NCI-H510A treated with DMSO at 0.1 percent for 48 hours (cell line): ENCODE measurements around the gene ENPP1.

ENCODE experiments used
- DNase-seq: peaks from one replicate; lab custom pipeline; 2025; lab: John Stamatoyannopoulos, UW

The ENPP1 gene

GRCh38 chr6:131916847-131917246, 109.0 kb downstream of the ENPP1 start:
- DNase-seq = no peak

GRCh38 chr6:131917318-131917717, 109.5 kb downstream of the ENPP1 start:
- DNase-seq = no peak

- DNase-seq = no peak
Observed at GRCh38 chr6:131917763-131918649, 110.2 kb downstream of the ENPP1 start.

GRCh38 chr6:131918650-131919355, 111.0 kb downstream of the ENPP1 start:
- DNase-seq = no peak

DNA sequence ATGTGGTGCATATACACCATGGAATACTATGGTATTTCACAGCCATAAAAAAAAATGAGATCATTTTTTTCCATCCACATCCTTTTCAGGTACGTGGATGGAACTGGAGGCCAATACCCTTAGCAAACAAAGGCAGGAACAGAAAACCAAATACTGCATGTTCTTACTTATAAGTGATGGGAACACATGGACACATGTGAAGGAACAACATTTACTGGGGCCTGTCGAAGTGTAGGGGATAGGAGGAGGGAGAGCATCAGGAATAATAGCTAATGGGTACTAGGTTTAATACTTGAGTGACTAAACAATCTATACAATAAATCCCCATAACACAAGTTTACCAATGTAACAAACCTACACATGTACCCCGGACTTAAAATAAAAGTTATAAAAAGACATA, 112.8 kb downstream of the ENPP1 start:
- DNase-seq = no peak

- DNase-seq = no peak
Observed at GRCh38 chr6:131923356-131923755, 115.5 kb downstream of the ENPP1 start.

GRCh38 chr6:131924881-131925474, 117.2 kb downstream of the ENPP1 start:
- DNase-seq = no peak

GRCh38 chr6:131929264-131929663, 121.4 kb downstream of the ENPP1 start:
- no peak for DNase-seq

- DNase-seq = no peak
Observed at GRCh38 chr6:131929976-131930375, 122.2 kb downstream of the ENPP1 start.

- DNase-seq = no peak
Observed at GRCh38 chr6:131931063-131931750, 123.4 kb downstream of the ENPP1 start.

DNA sequence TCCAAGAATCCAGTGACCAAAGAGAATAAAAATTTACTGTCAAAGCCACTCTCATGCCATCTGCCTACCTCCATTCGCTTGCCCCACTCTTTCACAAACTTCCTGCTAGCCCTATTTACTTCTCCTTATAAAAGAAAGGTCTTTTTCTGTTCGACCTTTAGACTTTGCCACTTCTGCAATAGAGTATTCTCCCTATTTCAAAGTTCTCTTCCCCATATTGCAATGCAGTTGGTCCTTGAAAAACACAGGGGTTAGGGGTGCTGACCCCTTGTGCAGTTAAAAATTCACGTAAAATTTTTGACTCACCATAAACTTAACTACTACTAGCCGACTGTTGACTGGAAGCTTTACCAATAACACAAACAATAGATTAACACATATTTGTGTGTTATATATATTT, 128.3 kb downstream of the ENPP1 start:
- no peak for DNase-seq

DNA sequence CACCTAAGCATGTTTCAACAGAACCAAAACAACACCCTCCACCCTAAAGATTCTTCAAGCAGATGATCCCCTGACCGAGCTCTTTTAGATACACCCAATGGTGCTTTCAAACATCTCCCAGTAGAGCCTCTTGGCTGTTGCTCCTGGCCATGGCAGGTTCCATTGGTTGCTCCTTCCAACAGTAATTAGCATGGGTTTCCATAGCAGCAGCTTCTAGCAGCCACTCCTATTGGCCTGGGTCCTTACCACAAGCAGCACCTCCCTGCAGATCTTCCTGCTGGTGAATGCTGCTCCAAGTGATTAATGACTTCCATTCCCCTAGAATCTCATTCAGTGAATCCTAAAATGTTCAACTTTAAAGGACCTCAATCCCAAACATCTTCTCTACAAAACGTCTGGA, 129.4 kb downstream of the ENPP1 start:
- DNase-seq = no peak

DNA sequence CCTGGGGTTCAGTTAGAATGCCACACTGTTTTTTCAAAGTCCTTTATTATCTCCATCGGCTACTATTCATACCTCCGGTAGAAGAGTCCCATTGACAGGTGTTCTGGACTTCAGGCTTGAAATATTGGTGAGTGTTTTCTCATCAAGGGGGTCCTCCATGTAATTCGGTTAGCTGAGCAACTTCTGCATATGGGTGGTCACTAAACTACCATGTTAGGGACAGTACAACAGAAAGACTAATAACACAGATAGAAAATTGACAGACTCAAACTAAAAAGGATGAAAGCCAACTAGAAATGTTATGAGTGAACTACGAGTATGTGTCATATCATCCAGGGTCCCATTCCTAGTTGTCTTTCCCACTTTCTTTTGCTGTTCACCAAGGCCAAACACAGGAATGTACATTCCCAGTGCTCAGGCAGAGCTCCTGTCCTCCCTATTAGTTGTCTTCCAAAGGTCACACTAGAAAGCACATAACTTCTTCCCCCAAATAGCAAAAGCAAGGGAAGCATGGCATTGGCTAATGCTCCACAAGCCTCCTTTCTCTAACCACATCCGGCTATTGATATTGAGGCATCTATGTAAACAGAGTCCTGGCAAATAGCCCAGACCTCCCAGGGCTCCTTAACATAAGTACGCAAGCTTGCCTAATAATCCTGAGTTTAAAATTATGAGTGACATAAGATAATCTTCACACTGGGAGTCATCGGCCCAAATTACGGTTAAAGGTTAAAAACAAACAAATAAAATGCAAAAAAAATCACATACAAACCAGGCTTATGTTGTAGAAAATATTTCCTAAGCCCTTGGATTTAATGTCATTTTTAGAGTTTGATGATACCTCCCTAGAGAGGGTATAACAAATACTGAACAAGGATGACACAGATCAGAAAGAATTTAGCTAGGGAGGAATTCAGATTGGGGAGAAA, 130.1 kb downstream of the ENPP1 start:
- no peak for DNase-seq
